ENCODE measurements around the gene RPTOR.

RPTOR gene

GRCh38 chr17:80957461-80957941 is 412.9 kb downstream of the RPTOR start:
- DNase-seq: no peak

- DNase-seq: no peak
Observed at GRCh38 chr17:80959330-80960036, 414.8 kb downstream of the RPTOR start.

GRCh38 chr17:80960037-80960796 is 415.6 kb downstream of the RPTOR start:
- no peak for DNase-seq

GRCh38 chr17:80960797-80961452 is 416.3 kb downstream of the RPTOR start:
- no peak for DNase-seq

- DNase-seq: no peak
Observed at GRCh38 chr17:80961541-80962330, 417.1 kb downstream of the RPTOR start.

- no peak for DNase-seq
Observed at GRCh38 chr17:80962356-80963329, 418.0 kb downstream of the RPTOR start.

GRCh38 chr17:80963812-80964543 is 419.3 kb downstream of the RPTOR start:
- no peak for DNase-seq

GRCh38 chr17:80964544-80964856 is 419.9 kb downstream of the RPTOR start:
- no peak for DNase-seq

- no peak for DNase-seq
Observed at GRCh38 chr17:80964859-80965580, 420.4 kb downstream of the RPTOR start.

GRCh38 chr17:80965606-80966005 is 421.0 kb downstream of the RPTOR start:
- no peak for DNase-seq

GRCh38 chr17:80967404-80967872 is 422.8 kb downstream of the RPTOR start:
- no peak for DNase-seq

GRCh38 chr17:80968602-80969029 is 424.0 kb downstream of the RPTOR start:
- DNase-seq: no peak

GRCh38 chr17:80969030-80969673 is 424.5 kb downstream of the RPTOR start:
- no peak for DNase-seq

- DNase-seq: no peak
Observed at GRCh38 chr17:80969674-80970043, 425.0 kb downstream of the RPTOR start.

- no peak for DNase-seq
Observed at GRCh38 chr17:80970044-80970761, 425.6 kb downstream of the RPTOR start.

GRCh38 chr17:80970762-80971703 is 426.4 kb downstream of the RPTOR start:
- no peak for DNase-seq

GRCh38 chr17:80971704-80972304 is 427.2 kb downstream of the RPTOR start:
- DNase-seq: no peak

Measured in NCI-H226 (cell line).